SK-N-SH treated with all-trans-retinoic acid at 6 μM for 48 hours (cell line): ENCODE results near the gene CCSER1.

Experiments used
- ATAC-seq: fragments of 200-7000 bp; cut with Tn5 transposase; 3 replicates; pipeline ENCODE4 v1.9.1; 2020; ENCODE audit warnings: mild to moderate bottlenecking, moderate library complexity
- ARNTL ChIP-seq: fragments of 450-650 bp; formaldehyde crosslinking; IDR thresholded peaks from 2 replicates; pipeline ENCODE4 v1.5.0; 2020; ENCODE audit warnings: low read depth, mild to moderate bottlenecking, moderate library complexity, borderline replicate concordance
- CREB5 ChIP-seq: fragments of 250-450 bp; sonication (Bioruptor Pico); IDR thresholded peaks from 2 replicates; pipeline ENCODE4 v1.5.1; 2020; ENCODE audit warnings: low read depth, mild to moderate bottlenecking, moderate library complexity
- CSDC2 ChIP-seq: fragments of 250-450 bp; sonication (Bioruptor Pico); IDR thresholded peaks from 2 replicates; pipeline ENCODE4 v1.5.0; 2020; ENCODE audit warnings: mild to moderate bottlenecking, moderate library complexity
- CSRNP3 ChIP-seq: fragments of 250-450 bp; sonication (Bioruptor Pico); IDR thresholded peaks from 2 replicates; pipeline ENCODE4 v1.5.1; 2021; ENCODE audit warnings: mild to moderate bottlenecking, moderate library complexity
- GLIS3 ChIP-seq: fragments of 250-450 bp; sonication (Bioruptor Pico); IDR thresholded peaks from 2 replicates; pipeline ENCODE4 v1.5.0; 2020; ENCODE audit warnings: mild to moderate bottlenecking, moderate library complexity
- ISL1 ChIP-seq: fragments of 250-450 bp; sonication (Bioruptor Pico); IDR thresholded peaks from 2 replicates; pipeline ENCODE4 v2.1.2; 2022; ENCODE audit warnings: mild to moderate bottlenecking, moderate library complexity
- OSR1 ChIP-seq: fragments of 250-450 bp; sonication (Bioruptor Pico); IDR thresholded peaks from 2 replicates; pipeline ENCODE4 v1.8.0; 2022; ENCODE audit warnings: moderate library complexity, mild to moderate bottlenecking, inconsistent platforms
- PATZ1 ChIP-seq: fragments of 250-450 bp; sonication (Bioruptor Pico); IDR thresholded peaks from 2 replicates; pipeline ENCODE4 v1.8.0; 2020; ENCODE audit warnings: mild to moderate bottlenecking, moderate library complexity, borderline replicate concordance
- PPARA ChIP-seq: fragments of 250-450 bp; sonication (Bioruptor Pico); IDR thresholded peaks from 2 replicates; pipeline ENCODE4 v1.5.0; 2020; ENCODE audit warnings: mild to moderate bottlenecking, borderline replicate concordance
- RARB ChIP-seq: fragments of 250-450 bp; sonication (Bioruptor Pico); IDR thresholded peaks from 2 replicates; pipeline ENCODE4 v1.8.0; 2021; ENCODE audit warnings: mild to moderate bottlenecking, moderate library complexity
- SNAI2 ChIP-seq: fragments of 250-450 bp; sonication (Bioruptor Pico); IDR thresholded peaks from 2 replicates; pipeline ENCODE4 v1.5.0; 2020; ENCODE audit warnings: mild to moderate bottlenecking, moderate library complexity
- TCF4 ChIP-seq: fragments of 250-450 bp; sonication (Bioruptor Pico); IDR thresholded peaks from 2 replicates; pipeline ENCODE4 v1.8.0; 2021; ENCODE audit warnings: mild to moderate bottlenecking, moderate library complexity, borderline replicate concordance
- TOX ChIP-seq: fragments of 250-450 bp; sonication (Bioruptor Pico); IDR thresholded peaks from 2 replicates; pipeline ENCODE4 v1.8.0; 2021; ENCODE audit warnings: mild to moderate bottlenecking, moderate library complexity, borderline replicate concordance
- TSHZ2 ChIP-seq: fragments of 250-450 bp; sonication (Bioruptor Pico); IDR thresholded peaks from 2 replicates; pipeline ENCODE4 v1.5.0; 2020; ENCODE audit warnings: mild to moderate bottlenecking, moderate library complexity
- ZFP3 ChIP-seq: fragments of 250-450 bp; sonication (Bioruptor Pico); IDR thresholded peaks from 2 replicates; pipeline ENCODE4 v1.5.0; 2020; ENCODE audit warnings: mild to moderate bottlenecking, moderate library complexity
- ZFP30 ChIP-seq: fragments of 450-650 bp; formaldehyde crosslinking; IDR thresholded peaks from 2 replicates; pipeline ENCODE4 v1.5.0; 2022; ENCODE audit warnings: mild to moderate bottlenecking, moderate library complexity
- ZNF565 ChIP-seq: fragments of 450-650 bp; formaldehyde crosslinking; conservative IDR thresholded peaks from 2 replicates; pipeline ENCODE4 v1.5.0; 2020; ENCODE audit warnings: low read depth, mild to moderate bottlenecking, moderate library complexity
- ZNF70 ChIP-seq: fragments of 450-650 bp; formaldehyde crosslinking; IDR thresholded peaks from 2 replicates; pipeline ENCODE4 v1.5.0; 2020; ENCODE audit warnings: mild to moderate bottlenecking, moderate library complexity
- ZNF8 ChIP-seq: fragments of 450-650 bp; formaldehyde crosslinking; IDR thresholded peaks from 2 replicates; pipeline ENCODE4 v1.5.0; 2020; ENCODE audit warnings: mild to moderate bottlenecking, moderate library complexity

The CCSER1 gene

GRCh38 chr4:90603540-90603939 lies 476.3 kb downstream of the CCSER1 start:
- no peak for ATAC-seq
- no peak for TF ChIP-seq ZNF8 (CRISPR knock-in tag)
- TF ChIP-seq CSDC2 (CRISPR knock-in tag), result no peak
- TF ChIP-seq PPARA, result no peak
- TF ChIP-seq ZNF70 (CRISPR knock-in tag), result no peak
- TF ChIP-seq ZNF565 (CRISPR knock-in tag), result no peak
- no peak for TF ChIP-seq SNAI2 (CRISPR knock-in tag)
- TF ChIP-seq ZFP30 (CRISPR knock-in tag), result no peak
- no peak for TF ChIP-seq PATZ1 (CRISPR knock-in tag)
- TF ChIP-seq RARB, result no peak
- no peak for TF ChIP-seq ARNTL (CRISPR knock-in tag)
- no peak for TF ChIP-seq ZFP3 (CRISPR knock-in tag)
- TF ChIP-seq CSRNP3 (CRISPR knock-in tag), result no peak
- no peak for TF ChIP-seq ISL1 (CRISPR knock-in tag)
- no peak for TF ChIP-seq GLIS3 (CRISPR knock-in tag)
- no peak for TF ChIP-seq TSHZ2 (CRISPR knock-in tag)
- TF ChIP-seq OSR1, result no peak
- TF ChIP-seq TCF4 (CRISPR knock-in tag), result no peak
- TF ChIP-seq, all 23 proteins: peak for 0

- TF ChIP-seq ARNTL (CRISPR knock-in tag), result no peak
- no peak for TF ChIP-seq SNAI2 (CRISPR knock-in tag)
- TF ChIP-seq ISL1 (CRISPR knock-in tag), result no peak
- TF ChIP-seq OSR1, result no peak
- TF ChIP-seq ZNF565 (CRISPR knock-in tag), result no peak
- no peak for TF ChIP-seq RARB
- ATAC-seq, result no peak
These were observed 479.6 kb downstream of the CCSER1 start for GRCh38 chr4:90606781-90607180.

- TF ChIP-seq ZFP30 (CRISPR knock-in tag) (no peak), RARB (no peak), TCF4 (CRISPR knock-in tag) (no peak), ZNF70 (CRISPR knock-in tag) (no peak), OSR1 (no peak), GLIS3 (CRISPR knock-in tag) (no peak), CSDC2 (CRISPR knock-in tag) (no peak), ZFP3 (CRISPR knock-in tag) (no peak)
- TF ChIP-seq, all 23 proteins: peak for 0
- ATAC-seq, result no peak
These were observed 487.2 kb downstream of the CCSER1 start for GRCh38 chr4:90614371-90614770.

GRCh38 chr4:90621080-90621479 lies 493.9 kb downstream of the CCSER1 start:
- TF ChIP-seq TOX (no peak), CREB5 (CRISPR knock-in tag) (no peak), ZNF8 (CRISPR knock-in tag) (no peak), CSRNP3 (CRISPR knock-in tag) (no peak), RARB (no peak), TCF4 (CRISPR knock-in tag) (no peak), SNAI2 (CRISPR knock-in tag) (no peak), ZFP3 (CRISPR knock-in tag) (no peak), CSDC2 (CRISPR knock-in tag) (no peak)
- ATAC-seq, result no peak
